Vagina (tissue), 2 donors: ENCODE data around the gene MYO15B. TPM values are rescaled to one million over a fixed set of nuclear protein-coding genes. Genes with fewer than 3 reads are reported as not detected.

ENCODE experiments used
- DNase-seq, 2 donors: peaks; one replicate each; pipeline ENCODE4 v3.0.0-alpha.2; 2017; ENCODE audit errors: extremely low spot score in 2 of 2
- H3K27ac ChIP-seq: fragments of 200-600 bp; sonication (generic); one replicate; pipeline ENCODE4 v1.5.1; 2019
- H3K27me3 ChIP-seq: fragments of 200-600 bp; sonication (generic); one replicate; pipeline ENCODE4 v1.5.1; 2019
- H3K36me3 ChIP-seq, 2 donors: fragments of 200-600 bp; sonication (generic); one replicate each; pipeline ENCODE4 v1.5.1; 2017 to 2019
- H3K4me1 ChIP-seq: fragments of 200-600 bp; sonication (generic); one replicate; pipeline ENCODE4 v1.5.1; 2019
- H3K4me3 ChIP-seq, 2 donors: fragments of 200-600 bp; sonication (generic); 1 replicate in 1 of 2; 2 replicates in 1 of 2; pipeline ENCODE4 v1.5.1; 2016 to 2019
- H3K9me3 ChIP-seq: fragments of 200-600 bp; sonication (generic); one replicate; pipeline ENCODE4 v1.5.1; 2019
- CTCF ChIP-seq, 3 experiments: fragments of 450-650 bp in 2 of 3; fragments of 200-600 bp in 1 of 3; sonication (generic) in 1 of 3; IDR thresholded peaks; one replicate each; pipeline ENCODE4 v1.5.1; 2017 to 2019; ENCODE audit warnings: antibody characterized with exemption in 3 of 3, mild to moderate bottlenecking in 2 of 3, moderate library complexity in 2 of 3
- POLR2A ChIP-seq, 2 donors: fragments of 450-650 bp; IDR thresholded peaks; one replicate each; pipeline ENCODE4 v1.6.1; 2017; ENCODE audit warnings: antibody characterized with exemption in 2 of 2, mild to moderate bottlenecking in 2 of 2, moderate library complexity in 2 of 2
- POLR2AphosphoS5 ChIP-seq, 2 donors: sonication (generic); formaldehyde crosslinking; IDR thresholded peaks; one replicate each; pipeline ENCODE4 v1.9.0; 2017; ENCODE audit warnings: antibody characterized with exemption in 2 of 2, mild to moderate bottlenecking in 2 of 2, low read depth in 1 of 2; ENCODE audit not compliant: insufficient read depth in 1 of 2
- intact Hi-C: fragments of 100-400 bp; cut with DNase I; formaldehyde crosslinking; loops from one replicate; pipeline ENCODE4 v1.15.1; 2023
- total RNA-seq: library from RNA; depleted of rRNA; stranded (reverse); fragments of >200 nt; gene quantifications from one replicate; pipeline ENCODE4 v1.2.3, GENCODE V29; 2016

Gene MYO15B
- total RNA-seq, 1 donor from 2014 or later = 160 TPM

GRCh38 chr17:75650874-75651273 is 63.3 kb downstream of the MYO15B start:
- no peak for TF ChIP-seq POLR2A (IDR thresholded peaks at IDR 0.05)
- no peak for TF ChIP-seq POLR2AphosphoS5 (IDR thresholded peaks at IDR 0.05; ENCODE audit: insufficient read depth in 1 of 2, low read depth in 1 of 2)
- TF ChIP-seq CTCF (IDR thresholded peaks at IDR 0.05) = no peak
- Histone ChIP-seq H3K27me3 (no peaks in the 10 kb centered on the region), H3K4me3 (no peak overlapping the region), H3K27ac (no peak overlapping the region), H3K4me1 (peaks cover 7% of the 10 kb centered on the region), H3K36me3 (peaks cover 0 to 30% of the 10 kb centered on the region in 2 donors), H3K9me3 (no peaks in the 10 kb centered on the region)
- DNase-seq = no peak
- intact Hi-C loops = no loop called here

GRCh38 chr17:75652341-75652740 is 64.7 kb downstream of the MYO15B start:
- H3K27me3 ChIP-seq = no peaks in the 10 kb centered on the region
- TF ChIP-seq POLR2A (IDR thresholded peaks at IDR 0.05) (no peak), CTCF (IDR thresholded peaks at IDR 0.05) (no peak), POLR2AphosphoS5 (IDR thresholded peaks at IDR 0.05; ENCODE audit: insufficient read depth in 1 of 2, low read depth in 1 of 2) (no peak)
- H3K9me3 ChIP-seq = no peaks in the 10 kb centered on the region
- peaks cover 0 to 30% of the 10 kb centered on the region in 2 donors for H3K36me3 ChIP-seq
- H3K4me3 ChIP-seq = no peak overlapping the region
- no peak overlapping the region for H3K27ac ChIP-seq
- DNase-seq = no peak
- intact Hi-C loops = no loop called here
- no peaks in the 10 kb centered on the region for H3K4me1 ChIP-seq

GRCh38 chr17:75652934-75653549 is 65.4 kb downstream of the MYO15B start:
- DNase-seq = no peak
- Histone ChIP-seq H3K27me3 (no peaks in the 10 kb centered on the region), H3K4me1 (no peaks in the 10 kb centered on the region), H3K9me3 (no peaks in the 10 kb centered on the region), H3K4me3 (no peak overlapping the region), H3K27ac (no peak overlapping the region), H3K36me3 (peaks cover 0 to 30% of the 10 kb centered on the region in 2 donors)
- peak in 1 of 3 experiments; percentile 6 for TF ChIP-seq CTCF (IDR thresholded peaks at IDR 0.05)
- TF ChIP-seq POLR2A (IDR thresholded peaks at IDR 0.05) = no peak
- intact Hi-C loops = no loop called here

- H3K4me3 ChIP-seq = no peak overlapping the region
- H3K4me1 ChIP-seq = no peaks in the 10 kb centered on the region
- no peak for TF ChIP-seq POLR2AphosphoS5 (IDR thresholded peaks at IDR 0.05; ENCODE audit: insufficient read depth in 1 of 2, low read depth in 1 of 2)
- intact Hi-C loops = no loop called here
- DNase-seq = no peak
- no peak overlapping the region for H3K27ac ChIP-seq
- H3K36me3 ChIP-seq = peaks cover 0 to 25% of the 10 kb centered on the region in 2 donors
- no peaks in the 10 kb centered on the region for H3K27me3 ChIP-seq
- no peaks in the 10 kb centered on the region for H3K9me3 ChIP-seq
Measured at GRCh38 chr17:75654176-75654575, 66.6 kb downstream of the MYO15B start.

- intact Hi-C loops = no loop called here
- Histone ChIP-seq H3K27ac (no peak overlapping the region), H3K36me3 (peaks cover 0 to 12% of the 10 kb centered on the region in 2 donors)
Measured at GRCh38 chr17:75658237-75658636, 70.6 kb downstream of the MYO15B start.

More at GRCh38 chr17:75658237-75658636, 70.6 kb downstream of the MYO15B start:
- TF ChIP-seq CTCF (IDR thresholded peaks at IDR 0.05) = no peak
- TF ChIP-seq POLR2A (IDR thresholded peaks at IDR 0.05) = no peak
- TF ChIP-seq POLR2AphosphoS5 (IDR thresholded peaks at IDR 0.05; ENCODE audit: insufficient read depth in 1 of 2, low read depth in 1 of 2) = no peak
- Histone ChIP-seq H3K27me3 (no peaks in the 10 kb centered on the region), H3K4me3 (no peak overlapping the region), H3K9me3 (no peaks in the 10 kb centered on the region), H3K4me1 (no peaks in the 10 kb centered on the region)
- no peak for DNase-seq
